ENCODE data around the gene ARPC4.

GRCh38 chr3:9785602-9786001, 7.3 kb upstream of the ARPC4 start:
- TF ChIP-seq POLR2A (IDR thresholded peaks at IDR 0.05) (no peak), POLR2AphosphoS5 (IDR thresholded peaks at IDR 0.05) (no peak), EP300 (IDR thresholded peaks at IDR 0.05) (no peak)
- TF ChIP-seq, protein P1, sequence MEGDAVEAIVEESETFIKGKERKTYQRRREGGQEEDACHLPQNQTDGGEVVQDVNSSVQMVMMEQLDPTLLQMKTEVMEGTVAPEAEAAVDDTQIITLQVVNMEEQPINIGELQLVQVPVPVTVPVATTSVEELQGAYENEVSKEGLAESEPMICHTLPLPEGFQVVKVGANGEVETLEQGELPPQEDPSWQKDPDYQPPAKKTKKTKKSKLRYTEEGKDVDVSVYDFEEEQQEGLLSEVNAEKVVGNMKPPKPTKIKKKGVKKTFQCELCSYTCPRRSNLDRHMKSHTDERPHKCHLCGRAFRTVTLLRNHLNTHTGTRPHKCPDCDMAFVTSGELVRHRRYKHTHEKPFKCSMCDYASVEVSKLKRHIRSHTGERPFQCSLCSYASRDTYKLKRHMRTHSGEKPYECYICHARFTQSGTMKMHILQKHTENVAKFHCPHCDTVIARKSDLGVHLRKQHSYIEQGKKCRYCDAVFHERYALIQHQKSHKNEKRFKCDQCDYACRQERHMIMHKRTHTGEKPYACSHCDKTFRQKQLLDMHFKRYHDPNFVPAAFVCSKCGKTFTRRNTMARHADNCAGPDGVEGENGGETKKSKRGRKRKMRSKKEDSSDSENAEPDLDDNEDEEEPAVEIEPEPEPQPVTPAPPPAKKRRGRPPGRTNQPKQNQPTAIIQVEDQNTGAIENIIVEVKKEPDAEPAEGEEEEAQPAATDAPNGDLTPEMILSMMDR (IDR thresholded peaks at IDR 0.05) = no peak

Data from upper lobe of left lung (tissue), 4 donors.